Stimulated activated naive B cell treated with anti-CD40 and anti-IgM and Interleukin-4, amounts not matched to agents 10 μg/mL and 1 μg/mL and 100 μg/mL, for 72 hours (primary cell): ENCODE measurements around the gene NSMCE1.
"Not testable (repeated sequence)": the region's sequence is repeated elsewhere in the genome, so short reads cannot be mapped to it uniquely, and the experiment has no call there.

Experiments used
- ATAC-seq, 2 donors: fragments of 150-1000 bp; cut with Tn5 transposase; replicated peaks; 2 replicates each; pipeline ENCODE4 v1.10.0; 2021; ENCODE audit warnings: moderate library complexity in 1 of 2
- DNase-seq: peaks from one replicate; pipeline ENCODE4 v3.0.0; 2021
- H3K27ac Mint-ChIP-seq: one replicate; pipeline ENCODE4 v1.8.0; 2022; ENCODE audit warnings: mild to moderate bottlenecking, mixed read lengths
- H3K27me3 Mint-ChIP-seq, 2 donors: one replicate each; pipeline ENCODE4 v1.8.0; 2022; ENCODE audit warnings: mixed read lengths in 2 of 2
- H3K36me3 Mint-ChIP-seq, 2 donors: one replicate each; pipeline ENCODE4 v1.8.0; 2022; ENCODE audit warnings: mixed read lengths in 2 of 2, mild to moderate bottlenecking in 1 of 2
- H3K4me1 Mint-ChIP-seq, 2 donors: one replicate each; pipeline ENCODE4 v1.8.0; 2022; ENCODE audit warnings: mixed read lengths in 2 of 2, mild to moderate bottlenecking in 1 of 2
- H3K4me3 Mint-ChIP-seq, 2 donors: one replicate each; pipeline ENCODE4 v1.8.0; 2022; ENCODE audit warnings: mild to moderate bottlenecking in 2 of 2, mixed read lengths in 2 of 2, moderate library complexity in 1 of 2
- H3K9me3 Mint-ChIP-seq, 2 donors: one replicate each; pipeline ENCODE4 v1.8.0; 2022; ENCODE audit warnings: mixed read lengths in 2 of 2, mild to moderate bottlenecking in 1 of 2

NSMCE1 gene

GRCh38 chr16:27272076-27272475, 3.5 kb upstream of the NSMCE1 start:
- ATAC-seq = no peak
- Mint-ChIP-seq H3K9me3 (peaks cover 3 to 4% of the 10 kb centered on the region in 2 donors), H3K36me3 (peaks cover 19 to 26% of the 10 kb centered on the region in 2 donors), H3K4me3 (peak overlapping the region; percentile 65 to 70), H3K27me3 (no peaks in the 10 kb centered on the region), H3K4me1 (peaks cover 52 to 74% of the 10 kb centered on the region in 2 donors), H3K27ac (peak overlapping the region; percentile 97)
- no peak for DNase-seq

GRCh38 chr16:27270349-27270748, 1.8 kb upstream of the NSMCE1 start:
- no peak for DNase-seq
- Mint-ChIP-seq H3K27ac (peak overlapping the region; percentile 97), H3K4me1 (peaks cover 56 to 77% of the 10 kb centered on the region in 2 donors), H3K36me3 (peaks cover 27 to 33% of the 10 kb centered on the region in 2 donors), H3K9me3 (peaks cover 3 to 5% of the 10 kb centered on the region in 2 donors), H3K4me3 (no peak overlapping the region), H3K27me3 (no peaks in the 10 kb centered on the region)
- no peak for ATAC-seq

- Mint-ChIP-seq H3K4me3 (peak overlapping the region; percentile 91 to 93), H3K27me3 (no peaks in the 10 kb centered on the region), H3K27ac (peak overlapping the region; percentile 98), H3K36me3 (peaks cover 27 to 36% of the 10 kb centered on the region in 2 donors), H3K4me1 (peaks cover 56 to 85% of the 10 kb centered on the region in 2 donors), H3K9me3 (peaks cover 3 to 5% of the 10 kb centered on the region in 2 donors)
- no peak for ATAC-seq
- no peak for DNase-seq
Measured at GRCh38 chr16:27269300-27270150, 953 bp upstream of the NSMCE1 start.

- peak; percentile 52 to 64 for ATAC-seq
- H3K27ac Mint-ChIP-seq = peak overlapping the region; percentile 98
- no peak for DNase-seq
- H3K27me3 Mint-ChIP-seq = no peaks in the 10 kb centered on the region
- peaks cover 57 to 85% of the 10 kb centered on the region in 2 donors for H3K4me1 Mint-ChIP-seq
- peaks cover 38 to 52% of the 10 kb centered on the region in 2 donors for H3K36me3 Mint-ChIP-seq
- H3K9me3 Mint-ChIP-seq = peaks cover 6 to 7% of the 10 kb centered on the region in 2 donors
- H3K4me3 Mint-ChIP-seq = peak overlapping the region; percentile 91 to 93
Measured at GRCh38 chr16:27267037-27267677, 1.4 kb downstream of the NSMCE1 start.

- Mint-ChIP-seq H3K27ac (no peak overlapping the region), H3K36me3 (peaks cover 34 to 47% of the 10 kb centered on the region in 2 donors), H3K9me3 (peaks cover 4 to 6% of the 10 kb centered on the region in 2 donors), H3K27me3 (no peaks in the 10 kb centered on the region), H3K4me1 (peaks cover 54 to 84% of the 10 kb centered on the region in 2 donors), H3K4me3 (no peak overlapping the region)
- ATAC-seq = no peak
- no peak for DNase-seq
Measured at GRCh38 chr16:27265982-27266381, 2.6 kb downstream of the NSMCE1 start.

- H3K36me3 Mint-ChIP-seq = peaks cover 32 to 54% of the 10 kb centered on the region in 2 donors
- peaks cover 51 to 73% of the 10 kb centered on the region in 2 donors for H3K4me1 Mint-ChIP-seq
- DNase-seq = no peak
Measured at GRCh38 chr16:27264151-27264550, 4.4 kb downstream of the NSMCE1 start.

GRCh38 chr16:27262904-27263423, 5.6 kb downstream of the NSMCE1 start:
- H3K36me3 Mint-ChIP-seq = peaks cover 28 to 58% of the 10 kb centered on the region in 2 donors
- peak overlapping the region; percentile 75 for H3K27ac Mint-ChIP-seq
- not testable (repeated sequence) for DNase-seq, H3K9me3 Mint-ChIP-seq, H3K27me3 Mint-ChIP-seq
- peak; percentile 57 to 60 for ATAC-seq
- H3K4me1 Mint-ChIP-seq = peaks cover 52 to 78% of the 10 kb centered on the region in 2 donors
- H3K4me3 Mint-ChIP-seq = peak overlapping the region in 1 of 2 donors; percentile 29

More at GRCh38 chr16:27264151-27264550, 4.4 kb downstream of the NSMCE1 start:
- Mint-ChIP-seq H3K9me3 (peaks cover 4 to 6% of the 10 kb centered on the region in 2 donors), H3K4me3 (no peak overlapping the region), H3K27ac (no peak overlapping the region), H3K27me3 (no peaks in the 10 kb centered on the region)
- no peak for ATAC-seq

- Mint-ChIP-seq H3K36me3 (peaks cover 30 to 65% of the 10 kb centered on the region in 2 donors), H3K4me1 (peaks cover 51 to 85% of the 10 kb centered on the region in 2 donors), H3K9me3 (peaks cover 4 to 5% of the 10 kb centered on the region in 2 donors), H3K27ac (peak overlapping the region; percentile 20), H3K4me3 (no peak overlapping the region), H3K27me3 (no peaks in the 10 kb centered on the region)
- no peak for DNase-seq
- ATAC-seq = no peak
Measured at GRCh38 chr16:27259710-27260109, 8.9 kb downstream of the NSMCE1 start.

- Mint-ChIP-seq H3K4me1 (peaks cover 58 to 86% of the 10 kb centered on the region in 2 donors), H3K9me3 (peaks cover 3 to 4% of the 10 kb centered on the region in 2 donors), H3K4me3 (peak overlapping the region in 1 of 2 donors; percentile 6), H3K36me3 (peaks cover 29 to 67% of the 10 kb centered on the region in 2 donors), H3K27me3 (no peaks in the 10 kb centered on the region), H3K27ac (peak overlapping the region; percentile 76)
- DNase-seq (no peak), ATAC-seq (peak; percentile 38 to 43)
Measured at GRCh38 chr16:27258241-27258734, 10.3 kb downstream of the NSMCE1 start.

- ATAC-seq = no peak
- peak overlapping the region; percentile 69 for H3K27ac Mint-ChIP-seq
Measured at GRCh38 chr16:27257271-27257670, 11.3 kb downstream of the NSMCE1 start.

GRCh38 chr16:27256861-27257260, 11.7 kb downstream of the NSMCE1 start:
- DNase-seq (no peak), ATAC-seq (no peak)
- peaks cover 0 to 2% of the 10 kb centered on the region in 2 donors for H3K9me3 Mint-ChIP-seq
- H3K4me1 Mint-ChIP-seq = peaks cover 55 to 86% of the 10 kb centered on the region in 2 donors
- H3K36me3 Mint-ChIP-seq = peaks cover 26 to 62% of the 10 kb centered on the region in 2 donors
- H3K27ac Mint-ChIP-seq = peak overlapping the region; percentile 57
- H3K4me3 Mint-ChIP-seq = no peak overlapping the region
- H3K27me3 Mint-ChIP-seq = no peaks in the 10 kb centered on the region

More at GRCh38 chr16:27257271-27257670, 11.3 kb downstream of the NSMCE1 start:
- Mint-ChIP-seq H3K9me3 (peaks cover 0 to 2% of the 10 kb centered on the region in 2 donors), H3K4me1 (peaks cover 54 to 86% of the 10 kb centered on the region in 2 donors), H3K27me3 (no peaks in the 10 kb centered on the region), H3K36me3 (peaks cover 26 to 60% of the 10 kb centered on the region in 2 donors), H3K4me3 (no peak overlapping the region)
- no peak for DNase-seq

GRCh38 chr16:27254262-27254811, 14.2 kb downstream of the NSMCE1 start:
- peaks cover 59 to 92% of the 10 kb centered on the region in 2 donors for H3K4me1 Mint-ChIP-seq
- no peaks in the 10 kb centered on the region for H3K27me3 Mint-ChIP-seq
- H3K36me3 Mint-ChIP-seq = peaks cover 35 to 73% of the 10 kb centered on the region in 2 donors
- H3K4me3 Mint-ChIP-seq = peak overlapping the region; percentile 63 to 77
- H3K27ac Mint-ChIP-seq = peak overlapping the region; percentile 97
- peak; percentile 86 to 88 for ATAC-seq
- peaks cover 0 to 2% of the 10 kb centered on the region in 2 donors for H3K9me3 Mint-ChIP-seq
- peak; percentile 45 for DNase-seq

- H3K4me1 Mint-ChIP-seq = peaks cover 55 to 89% of the 10 kb centered on the region in 2 donors
- H3K9me3 Mint-ChIP-seq = peaks cover 3 to 4% of the 10 kb centered on the region in 2 donors
- H3K27ac Mint-ChIP-seq = peak overlapping the region; percentile 97
- DNase-seq = no peak
- peak; percentile 54 to 62 for ATAC-seq
- H3K27me3 Mint-ChIP-seq = no peaks in the 10 kb centered on the region
- H3K36me3 Mint-ChIP-seq = peaks cover 39 to 72% of the 10 kb centered on the region in 2 donors
- peak overlapping the region in 1 of 2 donors; percentile 41 for H3K4me3 Mint-ChIP-seq
Measured at GRCh38 chr16:27253526-27253930, 15.0 kb downstream of the NSMCE1 start.
